ENCODE results near the gene CTH.

Gene CTH

GRCh38 chr1:70436622-70437251, 25.7 kb downstream of the CTH start:
- H3K4me3 ChIP-seq (replicated peaks; ENCODE audit: low read depth, low read length) = no peak overlapping the region
- peak; percentile 45 for TF ChIP-seq CTCF (IDR thresholded peaks at IDR 0.05; ENCODE audit: low read depth, low read length, missing control alignments)
- no peak for DNase-seq (ENCODE audit: extremely low read depth, low read depth)

GRCh38 chr1:70438529-70438928, 27.5 kb downstream of the CTH start:
- no peak overlapping the region for H3K4me3 ChIP-seq (replicated peaks; ENCODE audit: low read depth, low read length)
- no peak for TF ChIP-seq CTCF (IDR thresholded peaks at IDR 0.05; ENCODE audit: low read depth, low read length, missing control alignments)
- no peak for DNase-seq (ENCODE audit: extremely low read depth, low read depth)

GRCh38 chr1:70440642-70441391, 29.7 kb downstream of the CTH start:
- TF ChIP-seq CTCF (IDR thresholded peaks at IDR 0.05; ENCODE audit: low read depth, low read length, missing control alignments) = no peak
- no peak for DNase-seq (ENCODE audit: extremely low read depth, low read depth)
- no peak overlapping the region for H3K4me3 ChIP-seq (replicated peaks; ENCODE audit: low read depth, low read length)

- no peak overlapping the region for H3K4me3 ChIP-seq (replicated peaks; ENCODE audit: low read depth, low read length)
- no peak for TF ChIP-seq CTCF (IDR thresholded peaks at IDR 0.05; ENCODE audit: low read depth, low read length, missing control alignments)
- no peak for DNase-seq (ENCODE audit: extremely low read depth, low read depth)
Measured at GRCh38 chr1:70441392-70442035, 30.4 kb downstream of the CTH start.

GRCh38 chr1:70442490-70442889, 31.4 kb downstream of the CTH start:
- H3K4me3 ChIP-seq (replicated peaks; ENCODE audit: low read depth, low read length) = no peak overlapping the region
- no peak for DNase-seq (ENCODE audit: extremely low read depth, low read depth)
- no peak for TF ChIP-seq CTCF (IDR thresholded peaks at IDR 0.05; ENCODE audit: low read depth, low read length, missing control alignments)

GRCh38 chr1:70443739-70444138, 32.7 kb downstream of the CTH start:
- DNase-seq (ENCODE audit: extremely low read depth, low read depth) = no peak
- H3K4me3 ChIP-seq (replicated peaks; ENCODE audit: low read depth, low read length) = no peak overlapping the region
- TF ChIP-seq CTCF (IDR thresholded peaks at IDR 0.05; ENCODE audit: low read depth, low read length, missing control alignments) = no peak
